ENCODE data around the gene UBE2D2.

DNA sequence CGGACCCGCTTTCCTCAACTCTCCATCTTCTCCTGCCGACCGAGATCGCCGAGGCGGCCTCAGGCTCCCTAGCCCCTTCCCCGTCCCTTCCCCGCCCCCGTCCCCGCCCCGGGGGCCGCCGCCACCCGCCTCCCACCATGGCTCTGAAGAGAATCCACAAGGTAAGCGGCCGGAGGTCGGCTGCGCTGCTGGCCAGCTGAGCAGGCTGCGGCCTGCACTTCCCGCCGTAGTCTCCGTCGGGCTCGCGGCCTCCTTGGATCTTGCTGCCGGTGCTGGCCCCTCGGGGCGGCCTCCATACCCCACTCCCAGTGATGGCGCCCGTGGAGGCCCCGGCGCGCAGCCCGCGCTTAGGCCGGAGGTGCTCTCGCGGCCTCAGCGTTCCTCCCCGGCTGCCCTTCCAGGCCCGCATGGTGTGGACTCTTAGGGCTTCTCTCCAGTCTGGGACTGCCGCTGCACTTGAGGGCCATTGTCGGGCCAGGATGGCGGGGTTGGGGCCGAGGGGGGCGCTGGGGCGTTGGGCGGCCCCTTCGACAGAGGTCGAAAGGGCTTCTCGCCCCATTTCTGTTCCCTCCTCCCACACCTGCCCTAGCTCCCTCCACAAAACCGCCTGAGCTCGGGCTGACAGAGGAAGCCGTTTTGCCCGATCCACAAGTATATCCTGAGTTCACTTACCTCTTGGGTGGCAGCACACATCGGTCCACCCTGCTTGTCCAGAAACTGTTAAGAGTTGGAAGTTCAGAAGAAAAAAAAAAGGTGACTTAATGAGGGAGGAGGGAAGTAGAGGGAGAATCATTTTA, 714 bp downstream of the UBE2D2 start:
- TF ChIP-seq CTCF (IDR thresholded peaks at IDR 0.05) (no peak), ZFX (IDR thresholded peaks at IDR 0.05; ENCODE audit: borderline replicate concordance) (no peak)
